DND-41 (cell line): ENCODE measurements around the gene MACROD2.

Source experiments
- CTCF ChIP-seq: IDR thresholded peaks from 2 replicates; pipeline ENCODE4 v1.5.1; 2012; ENCODE audit warnings: borderline replicate concordance, low read length, moderate library complexity, mild to moderate bottlenecking; ENCODE audit not compliant: poor library complexity, severe bottlenecking; ENCODE audit errors: extremely low read depth
- EZH2 ChIP-seq: IDR thresholded peaks from 3 replicates; pipeline ENCODE4 v1.6.1; 2012; ENCODE audit warnings: borderline replicate concordance, low read depth, mild to moderate bottlenecking, moderate library complexity, low read length, inconsistent platforms; ENCODE audit not compliant: severe bottlenecking

- TF ChIP-seq CTCF, result no peak
- TF ChIP-seq EZH2, result no peak
Observed at GRCh38 chr20:15814911-15815310, 1819.6 kb downstream of the MACROD2 start.
